OCI-LY7 (cell line): Measurements from ENCODE around the gene CABLES1. TPM values are rescaled to one million over a fixed set of nuclear protein-coding genes. Genes with fewer than 3 reads are reported as not detected.
"Not testable (repeated sequence)": the region's sequence is repeated elsewhere in the genome, so short reads cannot be mapped to it uniquely, and the experiment has no call there.

Experiments used
- BruUV-seq: library from RNA; stranded (reverse); fragments of 400-500 nt; replicated peaks from 2 replicates; lab custom pipeline; 2021; lab: Mats Ljungman, UMichigan
- CTCF ChIA-PET: fragments of 300-600 bp; sonication (Branson Sonifier 250); formaldehyde crosslinking; loops from one replicate; lab custom pipeline; 2022; ENCODE audit warnings: antibody characterized with exemption; ENCODE audit not compliant: unreplicated experiment; lab: Charles Lee
- POLR2A ChIA-PET: fragments of 300-600 bp; sonication (Branson Sonifier 250); formaldehyde crosslinking; loops from one replicate; lab custom pipeline; 2022; ENCODE audit warnings: antibody characterized with exemption; lab: Charles Lee
- DNase-seq: peaks from one replicate; pipeline ENCODE4 v3.0.0-alpha.2; 2015; ENCODE audit warnings: low spot score
- H2AFZ ChIP-seq: fragments of 200-600 bp; sonication (generic), shearing (Covaris generic); 2 replicates; pipeline ENCODE4 v1.6.1; 2014; ENCODE audit warnings: mild to moderate bottlenecking, antibody characterized with exemption, low read length, moderate library complexity
- H3K27ac ChIP-seq: fragments of 200-600 bp; sonication (generic); 2 replicates; pipeline ENCODE4 v1.5.1; 2014; ENCODE audit warnings: mixed run types, low read depth, mild to moderate bottlenecking, moderate library complexity, low read length, inconsistent platforms; ENCODE audit not compliant: poor library complexity, severe bottlenecking
- H3K36me3 ChIP-seq: fragments of 200-600 bp; sonication (generic); 2 replicates; pipeline ENCODE4 v1.6.1; 2014; ENCODE audit warnings: mild to moderate bottlenecking, antibody characterized with exemption, low read length, moderate library complexity, mixed read lengths; ENCODE audit not compliant: insufficient read depth
- H3K4me1 ChIP-seq: fragments of 200-600 bp; sonication (generic); 2 replicates; pipeline ENCODE4 v1.5.1; 2014; ENCODE audit warnings: mild to moderate bottlenecking, low read length; ENCODE audit not compliant: insufficient read depth, poor library complexity, severe bottlenecking
- H3K4me2 ChIP-seq: fragments of 200-600 bp; sonication (generic); 2 replicates; pipeline ENCODE4 v1.6.1; 2014; ENCODE audit warnings: mild to moderate bottlenecking, low read length
- H3K4me3 ChIP-seq: fragments of 200-600 bp; sonication (generic); 2 replicates; pipeline ENCODE4 v1.5.1; 2014; ENCODE audit warnings: mild to moderate bottlenecking, low read depth, low read length; ENCODE audit not compliant: poor library complexity, severe bottlenecking
- H3K79me2 ChIP-seq: fragments of 200-600 bp; sonication (generic); 2 replicates; pipeline ENCODE4 v1.6.1; 2016; ENCODE audit warnings: low read depth, mild to moderate bottlenecking, low read length, moderate library complexity, mixed read lengths; ENCODE audit not compliant: insufficient read depth
- H3K9me2 ChIP-seq: fragments of 200-600 bp; sonication (generic); 2 replicates; pipeline ENCODE4 v1.6.1; 2016; ENCODE audit warnings: mild to moderate bottlenecking, low read length, mixed read lengths; ENCODE audit not compliant: insufficient read depth
- H3K9me3 ChIP-seq: fragments of 200-600 bp; sonication (generic); 2 replicates; pipeline ENCODE4 v1.6.1; 2014; ENCODE audit warnings: mild to moderate bottlenecking, mixed run types, low read length, mixed read lengths
- H4K20me1 ChIP-seq: fragments of 200-600 bp; sonication (generic); 2 replicates; pipeline ENCODE4 v1.6.1; 2014; ENCODE audit warnings: mild to moderate bottlenecking, antibody characterized with exemption, low read length, moderate library complexity, mixed read lengths; ENCODE audit not compliant: insufficient read depth
- EZH2phosphoT487 ChIP-seq: fragments of 200-600 bp; sonication (generic); IDR thresholded peaks from 2 replicates; pipeline ENCODE4 v1.6.1; 2018; ENCODE audit warnings: low read depth, borderline replicate concordance, mild to moderate bottlenecking, mixed run types, antibody characterized with exemption, low read length, moderate library complexity, mixed read lengths
- intact Hi-C: fragments of 100-400 bp; cut with micrococcal nuclease; formaldehyde crosslinking; loops from one replicate; pipeline ENCODE4 v1.10.0; 2022; ENCODE audit not compliant: unreplicated experiment
- total RNA-seq, 2 experiments: library from RNA; depleted of rRNA in 1 of 2; stranded (reverse); fragments of >200 nt in 1 of 2; shearing (Covaris generic) in 1 of 2; gene quantifications; 2 replicates each; pipeline ENCODE4 v1.2.3, GENCODE V29; 2014 to 2022
- TF ChIP-seq, protein P1 (sequence below): fragments of 200-600 bp; sonication (generic); conservative IDR thresholded peaks from 2 replicates; pipeline ENCODE4 v1.5.1; 2014; ENCODE audit warnings: mild to moderate bottlenecking, antibody characterized with exemption, low read length, moderate library complexity, mixed read lengths

Gene CABLES1
- total RNA-seq, 2 experiments from 2014 or later, result 20.6 to 28.7 TPM

DNA sequence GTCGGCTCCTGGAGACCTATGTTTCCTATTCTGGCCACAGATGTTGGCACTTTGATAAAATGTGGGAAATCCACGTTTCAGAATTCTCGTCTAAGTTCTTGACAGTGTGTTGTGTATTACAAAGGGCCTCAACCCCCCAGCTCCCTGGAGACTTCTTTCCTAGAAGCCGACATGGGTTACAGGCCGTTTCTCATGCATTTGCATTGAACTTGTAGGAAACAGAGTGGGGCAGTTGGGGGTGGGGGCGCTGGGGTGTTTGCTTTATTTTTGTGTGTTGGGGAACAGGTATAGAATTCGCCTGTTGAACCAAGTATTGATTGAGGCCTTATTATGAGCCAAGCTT is 104.0 kb downstream of the CABLES1 start:
- DNase-seq, result peak; percentile 74
- peak overlapping the region; percentile 25 for H3K4me3 ChIP-seq
- CTCF ChIA-PET, result interaction anchor here (1.0 kb wide), 1 partner anchor 11 kb away, joined by 4 read pairs; no protein-coding TSS in a partner anchor
- no peak overlapping the region for H2AFZ ChIP-seq
- intact Hi-C loops, result no loop called here
- no peaks in the 10 kb centered on the region; the same call in 1 of the 2 replicates for H3K79me2 ChIP-seq
- H4K20me1 ChIP-seq, result no peaks in the 10 kb centered on the region
- no peak for TF ChIP-seq EZH2phosphoT487
- TF ChIP-seq, protein P1, sequence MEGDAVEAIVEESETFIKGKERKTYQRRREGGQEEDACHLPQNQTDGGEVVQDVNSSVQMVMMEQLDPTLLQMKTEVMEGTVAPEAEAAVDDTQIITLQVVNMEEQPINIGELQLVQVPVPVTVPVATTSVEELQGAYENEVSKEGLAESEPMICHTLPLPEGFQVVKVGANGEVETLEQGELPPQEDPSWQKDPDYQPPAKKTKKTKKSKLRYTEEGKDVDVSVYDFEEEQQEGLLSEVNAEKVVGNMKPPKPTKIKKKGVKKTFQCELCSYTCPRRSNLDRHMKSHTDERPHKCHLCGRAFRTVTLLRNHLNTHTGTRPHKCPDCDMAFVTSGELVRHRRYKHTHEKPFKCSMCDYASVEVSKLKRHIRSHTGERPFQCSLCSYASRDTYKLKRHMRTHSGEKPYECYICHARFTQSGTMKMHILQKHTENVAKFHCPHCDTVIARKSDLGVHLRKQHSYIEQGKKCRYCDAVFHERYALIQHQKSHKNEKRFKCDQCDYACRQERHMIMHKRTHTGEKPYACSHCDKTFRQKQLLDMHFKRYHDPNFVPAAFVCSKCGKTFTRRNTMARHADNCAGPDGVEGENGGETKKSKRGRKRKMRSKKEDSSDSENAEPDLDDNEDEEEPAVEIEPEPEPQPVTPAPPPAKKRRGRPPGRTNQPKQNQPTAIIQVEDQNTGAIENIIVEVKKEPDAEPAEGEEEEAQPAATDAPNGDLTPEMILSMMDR, result no peak
- H3K9me3 ChIP-seq, result no peaks in the 10 kb centered on the region
- H3K4me1 ChIP-seq, result peaks cover 90% of the 10 kb centered on the region
- H3K9me2 ChIP-seq, result no peaks in the 10 kb centered on the region
- H3K4me2 ChIP-seq, result peak overlapping the region; percentile 64
- POLR2A ChIA-PET, result interaction anchor here (1.0 to 9.3 kb wide), 2 partner anchors 12 to 106 kb away, joined by 4 to 163 read pairs; no protein-coding TSS in a partner anchor
- peak overlapping the region; percentile 95 for H3K27ac ChIP-seq
- peaks cover 34% of the 10 kb centered on the region; the same call in 1 of the 2 replicates for H3K36me3 ChIP-seq
- no TSS peak for BruUV-seq

DNA sequence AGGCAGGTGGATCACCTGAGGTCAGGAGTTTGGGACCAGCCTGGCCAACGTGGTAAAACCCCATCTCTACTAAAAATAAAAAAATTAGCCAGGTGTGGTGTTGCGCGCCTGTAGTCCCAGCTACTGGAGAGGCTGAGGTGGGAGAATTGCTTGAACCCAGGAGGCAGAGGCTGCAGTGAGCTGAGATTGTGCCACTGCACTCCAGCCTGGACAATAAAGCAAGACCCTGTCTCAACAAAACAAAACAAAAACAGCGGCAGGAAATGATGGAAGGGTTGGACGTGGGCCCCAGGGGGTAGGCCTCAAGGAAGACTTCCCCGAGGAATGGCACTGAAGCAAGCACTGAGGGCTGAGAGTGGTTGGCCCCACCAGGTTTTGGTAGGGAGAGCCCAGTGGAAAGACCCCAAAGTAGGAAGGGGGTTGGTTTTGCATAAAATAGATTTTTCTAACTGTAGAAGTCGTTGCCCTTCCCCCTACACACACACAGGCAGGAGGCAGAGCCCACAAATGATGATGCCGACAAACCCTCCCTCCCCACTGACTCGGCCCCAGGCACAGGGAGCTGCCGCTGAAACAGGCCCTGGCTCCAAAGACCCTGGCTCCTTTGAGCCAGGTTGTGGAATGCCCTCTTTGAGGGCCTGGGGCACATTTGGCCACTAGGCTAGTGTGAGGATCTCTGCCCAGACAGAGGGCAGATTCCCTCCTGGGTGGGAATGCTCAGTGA is 104.8 kb downstream of the CABLES1 start:
- TF ChIP-seq EZH2phosphoT487, result no peak
- TF ChIP-seq, protein P1, result no peak
- ChIA-PET POLR2A (interaction anchor here (1.3 to 9.3 kb wide), 6 partner anchors 8 to 118 kb away, joined by 3 to 163 read pairs (median 6); no protein-coding TSS in a partner anchor), CTCF (interaction anchor here (1.0 kb wide), 1 partner anchor 12 kb away, joined by 4 read pairs; no protein-coding TSS in a partner anchor)
- Histone ChIP-seq H3K9me3 (no peaks in the 10 kb centered on the region), H4K20me1 (no peaks in the 10 kb centered on the region), H3K27ac (peak overlapping the region; percentile 95), H3K4me2 (peak overlapping the region; percentile 64), H3K36me3 (peaks cover 39% of the 10 kb centered on the region), H3K79me2 (no peaks in the 10 kb centered on the region; the same call in 1 of the 2 replicates), H3K4me1 (peaks cover 91% of the 10 kb centered on the region), H2AFZ (no peak overlapping the region), H3K9me2 (no peaks in the 10 kb centered on the region), H3K4me3 (peak overlapping the region; percentile 20)
- BruUV-seq, result no TSS peak
- intact Hi-C loops, result loop anchor here (5.0 kb wide), 4 partner anchors 168 to 772 kb away; partner anchors contain the start of genes RMC1 and TTC39C
- DNase-seq, result peak; percentile 67

DNA sequence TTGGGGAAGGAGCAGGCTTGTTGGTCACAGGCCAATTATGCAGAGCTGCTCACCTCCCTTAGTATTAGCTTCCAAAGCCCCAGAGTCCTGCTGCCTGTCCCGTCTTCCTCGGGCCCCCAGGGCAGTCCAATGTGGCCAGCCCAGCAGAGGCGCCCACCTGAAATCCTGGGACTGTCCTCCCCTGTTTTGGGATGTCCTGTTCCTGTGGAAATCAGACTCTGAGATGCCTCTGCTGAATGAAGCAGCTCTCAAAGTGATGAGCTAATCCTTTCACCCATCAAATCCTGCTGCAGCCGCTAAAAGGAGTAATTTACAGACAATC is 105.3 kb downstream of the CABLES1 start:
- ChIA-PET CTCF (interaction anchor here (0.6 kb wide), 1 partner anchor 107 kb away, joined by 5 read pairs; no protein-coding TSS in a partner anchor), POLR2A (interaction anchor here (0.5 to 9.3 kb wide), 8 partner anchors 9 to 1498 kb away, joined by 3 to 163 read pairs (median 6); no protein-coding TSS in a partner anchor)
- H4K20me1 ChIP-seq, result no peaks in the 10 kb centered on the region
- peak overlapping the region; percentile 64 for H3K4me2 ChIP-seq
- intact Hi-C loops, result loop anchor here (5.0 kb wide), 4 partner anchors 168 to 772 kb away; partner anchors contain the start of genes RMC1 and TTC39C
- H3K79me2 ChIP-seq, result no peaks in the 10 kb centered on the region; the same call in 1 of the 2 replicates
- peaks cover 87% of the 10 kb centered on the region for H3K4me1 ChIP-seq
- H3K36me3 ChIP-seq, result peaks cover 44% of the 10 kb centered on the region
- peak overlapping the region; percentile 20 for H3K4me3 ChIP-seq
- peak overlapping the region; percentile 95 for H3K27ac ChIP-seq
- BruUV-seq, result no TSS peak
- no peaks in the 10 kb centered on the region for H3K9me3 ChIP-seq
- no peak for DNase-seq
- TF ChIP-seq, protein P1, result no peak
- H3K9me2 ChIP-seq, result no peaks in the 10 kb centered on the region
- H2AFZ ChIP-seq, result no peak overlapping the region

DNA sequence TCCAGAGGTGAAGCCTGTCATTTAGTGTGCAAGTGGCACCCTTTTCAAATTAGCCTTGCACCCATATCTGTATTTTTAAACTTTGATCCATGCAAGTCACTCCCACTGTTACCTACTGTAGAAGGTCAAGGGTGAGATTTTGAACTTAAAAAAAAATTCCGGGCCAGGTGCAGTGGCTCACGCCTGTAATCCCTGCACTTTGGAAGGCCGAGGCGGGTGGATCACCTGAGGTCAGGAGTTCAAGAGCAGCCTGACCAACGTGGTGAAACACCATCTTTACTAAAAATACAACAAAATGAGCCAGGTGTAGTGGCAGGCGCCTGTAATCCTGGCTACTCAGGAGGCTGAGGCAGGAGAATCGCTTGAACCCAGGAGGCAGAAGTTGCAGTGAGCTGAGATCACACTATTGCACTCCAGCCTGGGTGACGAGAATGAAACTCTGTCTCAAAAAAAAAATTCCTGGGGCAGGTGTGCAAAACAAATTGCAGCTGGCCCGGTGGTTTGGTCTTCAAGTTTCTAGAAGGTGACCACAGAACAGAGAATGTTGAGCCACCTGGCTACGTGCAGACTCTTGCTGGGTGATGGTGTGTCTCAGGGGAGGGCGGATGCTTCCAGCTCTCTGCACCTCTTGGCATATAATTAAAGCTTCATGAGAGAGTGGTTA is 106.7 kb downstream of the CABLES1 start:
- not testable (repeated sequence) for H3K79me2 ChIP-seq, H2AFZ ChIP-seq, H4K20me1 ChIP-seq, H3K9me2 ChIP-seq, H3K9me3 ChIP-seq
- BruUV-seq, result TSS peak; percentile 90
- intact Hi-C loops, result loop anchor here (1.0 to 5.0 kb wide), 7 partner anchors 14 to 770 kb away; partner anchors contain the start of genes RMC1 and TTC39C
- H3K36me3 ChIP-seq, result peaks cover 39% of the 10 kb centered on the region
- peak overlapping the region; percentile 43 for H3K4me3 ChIP-seq
- CTCF ChIA-PET, result interaction anchor here (0.5 to 0.8 kb wide), 4 partner anchors 13 to 165 kb away, joined by 3 to 5 read pairs (median 4); no protein-coding TSS in a partner anchor
- DNase-seq, result peak; percentile 99
- POLR2A ChIA-PET, result interaction anchor here (0.6 to 9.3 kb wide), 11 partner anchors 8 to 1051 kb away, joined by 3 to 163 read pairs (median 4); partner anchors contain the start of gene RIOK3
- H3K4me2 ChIP-seq, result peak overlapping the region; percentile 64
- peaks cover 73% of the 10 kb centered on the region for H3K4me1 ChIP-seq
- H3K27ac ChIP-seq, result peak overlapping the region; percentile 95
